ENCODE measurements around the gene IQGAP3. TPM values are rescaled to one million over a fixed set of nuclear protein-coding genes. Genes with fewer than 3 reads are reported as not detected.
A peak's percentile ranks its signal among the peaks of the same experiment; 100 is the strongest.

Gene IQGAP3
- total RNA-seq, 1 donor from 2014 or later = 11.8 TPM

- ATAC-seq = no peak
Measured at GRCh38 chr1:156509424-156510034, 62.8 kb downstream of the IQGAP3 start.

GRCh38 chr1:156508955-156509234 lies 63.5 kb downstream of the IQGAP3 start:
- no peak for ATAC-seq

- no peak for ATAC-seq
Measured at GRCh38 chr1:156508205-156508954, 64.0 kb downstream of the IQGAP3 start.

- ATAC-seq = no peak
Measured at GRCh38 chr1:156506450-156506849, 65.9 kb downstream of the IQGAP3 start.

- no peak for ATAC-seq
Measured at GRCh38 chr1:156505679-156506298, 66.6 kb downstream of the IQGAP3 start.

GRCh38 chr1:156504821-156505678 lies 67.3 kb downstream of the IQGAP3 start:
- ATAC-seq = peak; percentile 68

- no peak for ATAC-seq
Measured at GRCh38 chr1:156504438-156504813, 67.9 kb downstream of the IQGAP3 start.

- ATAC-seq = no peak
Measured at GRCh38 chr1:156503698-156504437, 68.5 kb downstream of the IQGAP3 start.

GRCh38 chr1:156502894-156503697 lies 69.3 kb downstream of the IQGAP3 start:
- ATAC-seq = peak; percentile 12

- ATAC-seq = no peak
Measured at GRCh38 chr1:156502391-156502893, 69.9 kb downstream of the IQGAP3 start.

GRCh38 chr1:156500793-156501506 lies 71.4 kb downstream of the IQGAP3 start:
- ATAC-seq = peak; percentile 93

GRCh38 chr1:156500543-156500792 lies 71.9 kb downstream of the IQGAP3 start, which contains the start of gene MEF2D:
Gene MEF2D (minus strand): TSS chr1:156500775. CDS start chr1:156483292, 17,483 bp downstream.
- no peak for ATAC-seq

- no peak for ATAC-seq
Measured at GRCh38 chr1:156499842-156500542, 72.4 kb downstream of the IQGAP3 start.

GRCh38 chr1:156499194-156499841 lies 73.0 kb downstream of the IQGAP3 start:
- ATAC-seq = no peak

GRCh38 chr1:156498432-156499193 lies 73.8 kb downstream of the IQGAP3 start:
- no peak for ATAC-seq

GRCh38 chr1:156497743-156498431 lies 74.5 kb downstream of the IQGAP3 start:
- no peak for ATAC-seq

GRCh38 chr1:156497078-156497742 lies 75.2 kb downstream of the IQGAP3 start:
- ATAC-seq = no peak
